Prostate gland (tissue), 2 donors: ENCODE data around the gene NMNAT2. TPM values are rescaled to one million over a fixed set of nuclear protein-coding genes. Genes with fewer than 3 reads are reported as not detected.
"Not testable (repeated sequence)": the region's sequence is repeated elsewhere in the genome, so short reads cannot be mapped to it uniquely, and the experiment has no call there.

Experiments
- DNase-seq: peaks from one replicate; pipeline ENCODE4 v3.0.0-alpha.2; 2019; ENCODE audit warnings: low spot score
- H3K27ac ChIP-seq, 2 donors: fragments of 200-600 bp; sonication (generic); 2 replicates each; pipeline ENCODE4 v1.5.1; 2017 to 2019
- H3K27me3 ChIP-seq: fragments of 200-600 bp; sonication (generic); replicated peaks from 2 replicates; pipeline ENCODE4 v1.5.1; 2019; ENCODE audit not compliant: insufficient read depth
- H3K36me3 ChIP-seq, 2 donors: fragments of 200-600 bp; sonication (generic); 1 replicate in 1 of 2; 2 replicates in 1 of 2; pipeline versions ENCODE4 v1.5.1 to v1.8.1; 2017 to 2019
- H3K4me1 ChIP-seq: fragments of 200-600 bp; sonication (generic); replicated peaks from 2 replicates; pipeline ENCODE4 v1.5.1; 2019
- H3K4me3 ChIP-seq, 2 donors: fragments of 200-600 bp; sonication (generic); 2 replicates each; pipeline ENCODE4 v1.5.1; 2017 to 2019
- H3K9me3 ChIP-seq: fragments of 200-600 bp; sonication (generic); 2 replicates; pipeline ENCODE4 v1.5.1; 2017
- POLR2A ChIP-seq: fragments of 450-650 bp; IDR thresholded peaks from one replicate; pipeline ENCODE4 v1.6.1; 2016; ENCODE audit warnings: antibody characterized with exemption, mild to moderate bottlenecking
- POLR2AphosphoS5 ChIP-seq: sonication (generic); formaldehyde crosslinking; IDR thresholded peaks from one replicate; pipeline ENCODE4 v1.6.1; 2017; ENCODE audit warnings: antibody characterized with exemption
- WGBS: methylation state at CpG from one replicate; pipeline ENCODE4 v1.1.5; 2018; 5-methylcytosine and 5-hydroxymethylcytosine counted together
- intact Hi-C: fragments of 100-400 bp; cut with DNase I; formaldehyde crosslinking; loops from one replicate; pipeline ENCODE4 v1.14.2; 2022
- total RNA-seq, 2 donors: library from RNA; depleted of rRNA; stranded (reverse); fragments of >200 nt; gene quantifications; one replicate each; pipeline ENCODE4 v1.1.0, GENCODE V29; 2016
- TF ChIP-seq, protein P1 (sequence below), 4 experiments: fragments of 200-600 bp in 2 of 4; fragments of 450-650 bp in 2 of 4; sonication (generic) in 2 of 4; IDR thresholded peaks; 1 replicate in 3 of 4; 2 replicates in 1 of 4; pipeline ENCODE4 v1.5.1; 2016 to 2019; ENCODE audit warnings: antibody characterized with exemption in 4 of 4, mild to moderate bottlenecking in 2 of 4, moderate library complexity in 2 of 4

The NMNAT2 gene
- total RNA-seq, 2 donors from 2014 or later: 0.27 to 41.0 TPM

DNA sequence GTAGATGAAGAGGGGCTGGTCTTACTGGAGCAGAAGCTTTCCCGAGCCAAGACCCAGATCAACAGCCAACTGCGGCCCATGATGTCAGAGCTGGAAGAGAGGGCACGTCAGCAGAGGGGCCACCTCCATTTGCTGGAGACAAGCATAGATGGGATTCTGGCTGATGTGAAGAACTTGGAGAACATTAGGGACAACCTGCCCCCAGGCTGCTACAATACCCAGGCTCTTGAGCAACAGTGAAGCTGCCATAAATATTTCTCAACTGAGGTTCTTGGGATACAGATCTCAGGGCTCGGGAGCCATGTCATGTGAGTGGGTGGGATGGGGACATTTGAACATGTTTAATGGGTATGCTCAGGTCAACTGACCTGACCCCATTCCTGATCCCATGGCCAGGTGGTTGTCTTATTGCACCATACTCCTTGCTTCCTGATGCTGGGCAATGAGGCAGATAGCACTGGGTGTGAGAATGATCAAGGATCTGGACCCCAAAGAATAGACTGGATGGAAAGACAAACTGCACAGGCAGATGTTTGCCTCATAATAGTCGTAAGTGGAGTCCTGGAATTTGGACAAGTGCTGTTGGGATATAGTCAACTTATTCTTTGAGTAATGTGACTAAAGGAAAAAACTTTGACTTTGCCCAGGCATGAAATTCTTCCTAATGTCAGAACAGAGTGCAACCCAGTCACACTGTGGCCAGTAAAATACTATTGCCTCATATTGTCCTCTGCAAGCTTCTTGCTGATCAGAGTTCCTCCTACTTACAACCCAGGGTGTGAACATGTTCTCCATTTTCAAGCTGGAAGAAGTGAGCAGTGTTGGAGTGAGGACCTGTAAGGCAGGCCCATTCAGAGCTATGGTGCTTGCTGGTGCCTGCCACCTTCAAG, 174.8 kb downstream of the NMNAT2 start:
- Histone ChIP-seq H3K4me3 (no peak overlapping the region), H3K4me1 (no peaks in the 10 kb centered on the region), H3K9me3 (no peaks in the 10 kb centered on the region), H3K36me3 (no peaks in the 10 kb centered on the region), H3K27me3 (no peaks in the 10 kb centered on the region), H3K27ac (no peak overlapping the region)
- TF ChIP-seq POLR2AphosphoS5 (no peak), POLR2A (no peak)
- TF ChIP-seq, protein P1, sequence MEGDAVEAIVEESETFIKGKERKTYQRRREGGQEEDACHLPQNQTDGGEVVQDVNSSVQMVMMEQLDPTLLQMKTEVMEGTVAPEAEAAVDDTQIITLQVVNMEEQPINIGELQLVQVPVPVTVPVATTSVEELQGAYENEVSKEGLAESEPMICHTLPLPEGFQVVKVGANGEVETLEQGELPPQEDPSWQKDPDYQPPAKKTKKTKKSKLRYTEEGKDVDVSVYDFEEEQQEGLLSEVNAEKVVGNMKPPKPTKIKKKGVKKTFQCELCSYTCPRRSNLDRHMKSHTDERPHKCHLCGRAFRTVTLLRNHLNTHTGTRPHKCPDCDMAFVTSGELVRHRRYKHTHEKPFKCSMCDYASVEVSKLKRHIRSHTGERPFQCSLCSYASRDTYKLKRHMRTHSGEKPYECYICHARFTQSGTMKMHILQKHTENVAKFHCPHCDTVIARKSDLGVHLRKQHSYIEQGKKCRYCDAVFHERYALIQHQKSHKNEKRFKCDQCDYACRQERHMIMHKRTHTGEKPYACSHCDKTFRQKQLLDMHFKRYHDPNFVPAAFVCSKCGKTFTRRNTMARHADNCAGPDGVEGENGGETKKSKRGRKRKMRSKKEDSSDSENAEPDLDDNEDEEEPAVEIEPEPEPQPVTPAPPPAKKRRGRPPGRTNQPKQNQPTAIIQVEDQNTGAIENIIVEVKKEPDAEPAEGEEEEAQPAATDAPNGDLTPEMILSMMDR (IDR thresholded peaks at IDR 0.05): no peak
- DNase-seq: no peak
- 95% methylated on average over 5 of the region's 5 CpGs for WGBS
- intact Hi-C loops: no loop called here

DNA sequence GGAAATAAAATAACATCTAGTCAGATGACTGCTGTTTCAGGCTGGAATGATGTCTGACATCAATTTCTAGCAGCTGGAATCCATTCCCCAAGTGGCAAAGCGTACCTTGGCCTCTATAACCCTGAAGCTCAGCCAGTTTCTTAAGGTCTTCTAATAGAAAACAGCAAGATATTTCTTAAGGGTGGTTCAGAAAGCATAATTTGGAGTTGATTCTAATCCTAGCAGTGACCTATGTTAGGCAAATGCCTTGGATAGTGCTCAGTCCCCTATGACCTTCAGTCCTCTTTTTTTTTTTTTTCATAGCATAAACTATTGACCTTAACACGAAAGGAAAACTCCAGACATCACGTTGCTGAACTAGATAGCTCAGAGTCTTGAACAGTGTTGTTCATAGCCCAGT, 175.6 kb downstream of the NMNAT2 start:
- Histone ChIP-seq H3K4me1 (no peaks in the 10 kb centered on the region), H3K36me3 (no peaks in the 10 kb centered on the region), H3K27ac (no peak overlapping the region), H3K4me3 (no peak overlapping the region), H3K27me3 (no peaks in the 10 kb centered on the region), H3K9me3 (no peaks in the 10 kb centered on the region)
- 70% methylated on average over 3 of the region's 3 CpGs for WGBS
- no peak for DNase-seq
- intact Hi-C loops: no loop called here
- TF ChIP-seq POLR2AphosphoS5: no peak
- TF ChIP-seq, protein P1 (IDR thresholded peaks at IDR 0.05): no peak
- no peak for TF ChIP-seq POLR2A

DNA sequence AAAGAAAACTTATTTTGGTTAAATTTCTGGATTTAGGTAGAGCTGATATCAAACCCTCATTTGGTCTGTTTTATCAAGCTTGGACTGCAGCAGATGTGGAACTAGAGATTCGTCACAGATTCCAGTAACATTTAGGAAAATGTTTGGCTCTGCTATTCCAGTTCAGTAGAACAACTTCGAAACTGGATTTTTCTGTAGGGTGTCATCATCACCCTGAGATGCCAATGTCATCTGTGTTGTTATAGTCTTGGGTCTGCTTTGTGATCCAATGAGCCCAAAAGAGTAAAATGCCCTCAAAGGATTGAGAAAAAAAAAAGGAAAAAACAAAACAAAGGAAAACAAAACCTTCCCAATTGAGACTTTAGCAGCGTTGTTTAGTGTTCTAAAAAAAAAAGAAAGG, 176.7 kb downstream of the NMNAT2 start:
- intact Hi-C loops: no loop called here
- Histone ChIP-seq H3K4me1 (no peaks in the 10 kb centered on the region), H3K9me3 (no peaks in the 10 kb centered on the region), H3K27ac (no peak overlapping the region), H3K27me3 (no peaks in the 10 kb centered on the region), H3K4me3 (no peak overlapping the region), H3K36me3 (no peaks in the 10 kb centered on the region)
- DNase-seq: no peak
- TF ChIP-seq POLR2A (no peak), POLR2AphosphoS5 (no peak)
- TF ChIP-seq, protein P1 (IDR thresholded peaks at IDR 0.05): no peak
- WGBS: 50% methylated on average over 3 of the region's 3 CpGs

DNA sequence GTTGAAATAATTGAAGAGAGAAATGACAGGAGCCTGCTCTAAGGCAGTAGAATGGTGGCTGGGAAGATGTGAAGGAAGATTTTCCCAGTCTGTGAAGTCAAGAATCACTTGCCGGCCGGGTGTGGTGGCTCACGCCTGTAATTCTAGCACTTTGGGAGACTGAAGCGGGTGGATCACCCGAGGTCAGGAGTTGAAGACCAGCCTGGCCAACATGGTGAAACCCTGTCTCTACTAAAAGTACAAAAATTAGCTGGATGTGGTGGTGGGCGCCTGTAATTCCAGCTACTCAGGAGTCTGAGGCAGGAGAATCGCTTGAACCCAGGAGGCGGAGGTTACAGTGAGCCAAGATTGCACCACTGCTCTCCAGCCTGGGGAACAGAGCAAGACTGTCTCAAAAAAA, 177.3 kb downstream of the NMNAT2 start:
- DNase-seq, intact Hi-C loops, H3K9me3 ChIP-seq, H3K4me3 ChIP-seq, H3K27ac ChIP-seq, H3K36me3 ChIP-seq, H3K4me1 ChIP-seq, H3K27me3 ChIP-seq: not testable (repeated sequence)
- 93% methylated on average over 8 of the region's 8 CpGs for WGBS

DNA sequence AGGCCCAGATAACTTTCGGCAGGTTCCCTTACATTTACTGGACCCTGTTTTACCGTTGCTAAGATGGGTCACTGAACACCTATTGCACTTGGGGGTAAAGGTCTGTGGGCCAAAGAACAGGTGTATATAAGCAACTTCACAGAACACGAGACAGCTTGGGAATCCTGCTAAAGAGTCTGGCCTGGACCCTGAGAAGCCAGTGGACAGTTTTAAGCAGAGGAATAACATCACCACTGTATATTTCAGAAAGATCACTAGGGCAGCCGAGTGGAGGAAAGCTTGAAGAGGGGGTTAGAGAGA, 177.7 kb downstream of the NMNAT2 start:
- Histone ChIP-seq H3K4me3 (no peak overlapping the region), H3K4me1 (no peaks in the 10 kb centered on the region), H3K36me3 (no peaks in the 10 kb centered on the region), H3K27me3 (no peaks in the 10 kb centered on the region), H3K27ac (no peak overlapping the region), H3K9me3 (no peaks in the 10 kb centered on the region)
- TF ChIP-seq POLR2AphosphoS5 (no peak), POLR2A (no peak)
- TF ChIP-seq, protein P1 (IDR thresholded peaks at IDR 0.05): no peak
- intact Hi-C loops: no loop called here
- 88% methylated on average over 4 of the region's 4 CpGs for WGBS
- no peak for DNase-seq
